ENCODE results near the gene BFSP2.

BFSP2 gene

DNA sequence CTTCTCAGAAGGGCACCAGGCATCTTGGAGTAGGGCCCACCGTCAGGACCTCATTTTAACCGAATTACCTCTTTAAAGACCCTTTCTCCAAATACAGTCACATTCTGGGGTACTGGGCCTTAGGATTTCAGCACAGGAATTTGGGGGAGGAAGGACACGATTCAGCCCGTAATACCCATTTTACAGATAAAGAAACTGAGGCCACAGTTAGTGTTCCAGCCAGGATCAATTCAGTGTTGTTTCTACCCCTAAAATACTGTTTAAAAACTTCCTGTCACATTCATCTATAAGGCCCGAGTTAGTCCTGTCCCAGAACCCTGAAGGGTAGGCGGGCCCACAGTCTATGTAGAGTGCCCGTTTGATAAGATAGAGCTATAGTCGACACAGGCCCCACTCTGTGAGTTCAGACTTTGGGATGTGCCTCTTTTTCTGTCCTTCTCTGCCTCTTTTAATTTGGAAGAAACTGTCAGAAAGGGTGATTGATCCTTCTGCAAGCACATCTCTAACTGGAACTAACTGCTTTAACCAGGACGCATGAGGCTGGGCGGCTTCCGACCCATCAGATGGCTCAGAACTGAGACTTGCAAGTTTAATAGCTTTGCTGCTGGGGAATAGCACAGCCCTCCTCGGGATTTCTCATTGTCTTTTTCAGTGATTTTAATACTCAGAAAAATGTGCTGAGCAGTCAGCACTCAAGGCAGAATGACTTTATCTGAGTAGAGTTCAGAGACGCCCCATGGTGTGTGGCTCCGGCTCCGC lies 19.5 kb downstream of the BFSP2 start:
- DNase-seq, result no peak

DNA sequence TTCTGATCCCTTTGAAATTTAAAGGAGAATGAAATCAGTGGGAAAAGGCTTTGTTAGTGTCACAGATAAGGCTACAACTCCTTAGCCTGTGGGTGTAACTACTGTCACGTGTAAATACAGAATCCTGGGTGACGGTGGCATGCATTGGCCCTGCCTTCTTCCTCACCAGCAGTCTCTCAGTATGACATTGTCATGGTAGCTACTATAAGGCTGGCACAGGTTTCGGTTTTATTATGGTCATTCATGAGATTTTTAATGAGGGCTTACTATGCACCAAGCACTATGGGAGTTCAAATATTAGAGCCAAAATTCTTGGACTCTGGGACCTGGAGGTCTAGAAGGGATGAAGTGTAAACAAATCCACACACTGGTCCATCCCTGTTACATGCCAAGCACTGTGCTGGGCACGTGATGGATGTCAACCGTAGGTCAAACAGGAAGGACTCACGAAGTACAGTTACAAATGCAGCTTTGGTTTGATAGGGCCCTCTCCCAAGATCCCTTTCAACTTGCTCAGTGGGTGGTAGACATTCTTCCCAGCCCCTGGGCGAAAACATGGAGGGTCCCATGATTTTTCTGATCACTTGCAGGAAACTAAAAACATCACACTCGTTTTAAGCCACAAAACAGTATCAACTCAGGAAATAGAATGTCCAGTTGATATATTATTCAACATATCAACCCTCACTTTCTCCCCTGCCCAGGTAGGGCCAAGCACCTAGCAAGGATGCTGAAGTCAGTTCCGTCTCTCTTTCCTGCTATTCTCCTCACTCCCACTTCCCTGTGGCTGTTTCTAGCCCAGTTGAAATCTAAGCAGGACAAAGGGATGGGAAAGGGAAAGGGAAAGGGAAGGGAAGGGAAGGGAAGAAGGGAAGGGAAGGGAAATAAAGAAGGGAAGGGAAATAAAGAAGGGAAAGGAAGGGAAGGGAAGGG lies 25.3 kb downstream of the BFSP2 start:
- no peak for DNase-seq

DNA sequence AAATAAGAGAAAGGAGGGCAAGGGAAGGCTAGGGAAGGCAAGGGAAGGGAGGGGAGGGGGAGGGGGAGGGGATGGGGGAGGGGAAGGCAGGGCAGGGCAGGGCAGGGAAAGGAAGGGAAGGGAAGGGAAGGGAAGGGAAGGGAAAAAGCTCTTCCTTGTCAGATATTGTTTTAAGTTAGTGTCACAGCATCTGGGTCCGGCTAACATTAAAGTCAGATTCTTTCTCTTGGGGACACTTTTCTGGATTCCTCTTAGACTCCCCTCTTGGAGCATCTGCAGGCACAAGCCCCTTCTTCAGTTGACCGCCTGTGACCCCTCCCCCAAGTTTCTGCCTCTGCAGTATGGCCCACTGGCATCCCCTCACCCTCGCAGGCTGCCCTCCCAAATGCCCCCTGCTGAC lies 26.0 kb downstream of the BFSP2 start:
- DNase-seq, result no peak

DNA sequence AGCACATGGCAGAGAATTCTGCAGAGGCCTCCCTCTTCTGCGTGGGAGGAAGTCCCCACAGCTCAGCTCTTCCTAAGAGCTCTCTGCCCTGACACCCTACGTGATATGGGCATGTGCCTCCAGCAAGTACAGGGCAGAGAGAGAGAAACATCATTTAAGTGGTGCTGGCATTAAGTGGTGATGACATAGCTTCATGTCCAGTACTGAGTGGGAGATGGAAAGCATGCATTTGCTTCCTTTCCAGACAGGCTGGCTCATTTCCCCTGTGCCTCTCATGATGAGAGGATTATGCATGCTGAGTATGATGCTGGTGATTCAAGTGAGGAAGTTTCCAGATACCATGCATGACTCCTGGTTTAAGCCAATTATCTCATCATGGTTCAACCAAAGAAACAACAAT lies 26.9 kb downstream of the BFSP2 start:
- DNase-seq, result peak; percentile 88 to 95

DNA sequence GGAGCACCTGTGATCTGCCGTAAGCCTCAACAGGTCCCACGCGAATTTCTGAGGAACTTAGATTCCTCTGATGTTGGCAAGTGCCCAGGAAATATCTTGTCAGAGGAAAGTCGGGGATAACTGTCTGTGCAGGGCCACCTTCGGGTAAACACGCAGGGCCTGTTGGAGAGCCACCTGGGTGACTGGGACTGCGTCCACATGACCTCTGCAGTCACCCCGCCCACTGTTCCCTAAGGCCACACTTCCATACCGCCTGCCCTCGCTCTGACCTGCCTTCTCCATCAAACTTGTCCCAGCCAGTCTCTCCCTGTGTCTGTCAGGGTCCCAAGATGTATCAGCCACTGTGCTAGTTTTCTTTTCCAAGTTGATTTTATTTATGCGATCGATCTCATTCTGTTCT lies 28.7 kb downstream of the BFSP2 start:
- DNase-seq, result no peak

DNA sequence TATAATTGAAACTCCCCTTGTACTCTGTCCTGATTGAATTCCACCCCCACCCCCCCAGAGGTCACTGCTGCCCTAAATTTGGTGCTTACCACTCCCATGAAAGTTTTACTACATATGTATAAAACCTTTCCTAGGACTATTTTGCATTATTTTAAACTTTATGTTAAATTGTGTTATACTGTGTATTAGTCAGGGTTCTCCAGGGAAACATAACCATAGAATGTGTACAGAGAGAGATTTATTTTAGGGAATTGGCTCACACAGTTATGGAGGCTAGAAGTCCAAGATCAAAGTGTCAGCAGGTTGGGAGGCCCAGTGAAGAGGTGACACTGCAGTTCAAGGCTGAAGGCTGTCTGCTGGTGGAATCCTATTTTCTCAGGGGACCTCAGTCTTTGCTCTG lies 29.2 kb downstream of the BFSP2 start:
- no peak for DNase-seq

DNA sequence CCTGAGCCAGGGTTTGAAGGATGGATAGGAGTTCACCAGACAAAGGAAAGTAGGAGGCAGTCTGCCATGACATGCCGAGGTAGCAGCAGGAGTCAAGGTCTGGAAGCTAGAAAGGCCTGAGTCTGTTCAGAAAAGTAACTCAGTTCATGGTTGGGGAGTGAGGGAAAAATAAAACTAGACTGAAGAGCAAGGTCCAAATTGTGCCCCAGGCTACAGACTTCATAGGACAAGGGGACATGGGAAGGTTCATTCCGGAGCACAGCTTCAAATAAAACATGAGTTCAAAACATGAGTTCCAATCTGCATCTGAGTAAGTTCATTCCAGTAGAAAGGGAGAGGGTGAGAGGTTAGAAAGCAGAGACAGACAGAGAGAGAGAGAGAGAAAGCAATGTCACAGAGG lies 39.7 kb downstream of the BFSP2 start:
- no peak for DNase-seq

DNA sequence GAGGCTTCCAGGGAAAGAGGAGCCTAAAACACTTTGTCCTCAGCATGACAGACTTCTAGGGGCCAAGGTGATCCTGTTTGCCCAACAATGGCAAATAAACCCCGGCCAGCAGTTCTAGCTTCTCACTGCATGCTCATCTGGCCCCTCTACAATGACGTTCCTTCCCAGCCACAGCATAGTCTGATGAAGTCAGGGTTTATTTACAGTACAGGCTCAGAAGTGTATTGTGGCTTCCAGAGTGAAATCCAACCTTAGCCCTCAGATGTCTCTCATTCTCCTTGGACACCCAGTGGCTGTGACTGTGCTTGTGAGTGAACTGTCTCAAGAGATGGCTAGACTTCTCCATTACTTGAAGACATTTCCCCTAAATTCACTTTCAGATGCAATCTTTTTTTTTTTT lies 40.8 kb downstream of the BFSP2 start:
- DNase-seq, result no peak

DNA sequence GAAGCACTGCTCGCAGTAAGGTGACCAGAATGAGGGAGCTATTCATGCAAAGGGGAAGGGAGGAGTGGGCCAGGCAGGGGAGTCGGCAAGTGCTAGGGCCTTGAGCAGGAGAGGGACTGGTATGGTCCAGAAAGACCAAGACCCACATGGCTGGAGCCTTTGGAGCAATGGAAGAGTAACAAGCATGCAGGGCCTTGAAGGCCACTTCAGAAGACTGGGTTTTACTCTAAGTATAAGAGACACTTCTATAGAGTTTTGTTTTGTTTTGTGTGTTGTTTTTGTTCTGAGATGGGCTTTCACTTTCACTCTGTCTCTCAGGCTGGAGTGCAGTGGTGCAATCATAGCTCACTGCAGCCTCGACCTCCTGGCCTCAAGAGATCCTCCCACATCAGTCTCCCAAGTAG lies 42.0 kb downstream of the BFSP2 start:
- DNase-seq, result no peak

DNA sequence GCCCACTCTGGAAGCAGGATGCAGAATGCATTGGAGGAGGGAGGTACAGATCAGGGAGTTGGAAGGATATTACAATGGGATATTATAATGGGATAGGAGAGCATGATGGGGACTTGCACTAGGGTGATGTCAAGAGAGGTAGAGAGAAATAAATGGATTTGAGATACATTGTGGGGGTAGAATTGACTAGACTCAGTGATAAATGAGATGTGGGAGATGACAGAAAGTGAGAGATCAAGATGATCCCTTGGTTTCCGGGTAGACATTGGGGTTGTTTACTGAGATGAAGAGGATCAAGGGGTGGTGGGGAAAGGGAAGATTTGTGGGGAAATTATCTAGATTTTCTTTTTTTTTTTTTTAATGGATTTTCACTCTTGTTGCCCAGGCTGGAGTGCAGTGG lies 42.7 kb downstream of the BFSP2 start:
- no peak for DNase-seq

DNA sequence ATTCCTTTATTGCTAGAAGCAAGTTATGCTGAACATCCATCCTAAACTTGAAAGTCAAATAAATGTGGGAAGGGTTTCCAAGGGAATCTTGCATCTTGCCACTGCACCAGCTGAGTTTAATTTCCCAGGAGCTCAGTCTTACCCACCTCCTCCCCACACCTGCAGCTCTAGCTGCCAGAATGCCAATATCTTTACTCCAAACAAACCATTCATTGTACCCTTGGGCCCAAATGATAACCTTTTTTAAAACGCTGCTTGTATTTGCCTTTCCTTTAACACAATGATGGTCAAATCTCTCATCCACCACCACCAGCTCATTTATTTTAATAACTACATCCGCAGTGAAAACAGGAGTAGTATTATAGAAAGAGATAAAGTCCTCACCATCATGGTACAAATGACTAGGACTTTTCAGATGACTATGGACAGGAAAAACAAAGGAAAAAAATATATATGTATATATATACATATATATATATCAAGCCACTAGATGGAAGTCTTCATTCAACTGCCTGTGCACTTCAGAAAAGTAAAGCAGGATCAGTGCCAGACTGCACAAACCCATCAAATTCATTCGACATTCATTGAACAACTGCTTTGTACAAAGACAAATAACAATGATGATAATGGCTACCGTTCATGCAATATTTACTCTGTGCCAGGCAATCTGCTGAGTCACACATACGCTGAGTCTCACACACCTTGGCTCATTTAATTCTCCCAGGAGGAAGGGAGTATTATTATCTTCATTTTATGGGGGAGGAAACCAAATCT lies 44.0 kb downstream of the BFSP2 start:
- DNase-seq, result no peak

DNA sequence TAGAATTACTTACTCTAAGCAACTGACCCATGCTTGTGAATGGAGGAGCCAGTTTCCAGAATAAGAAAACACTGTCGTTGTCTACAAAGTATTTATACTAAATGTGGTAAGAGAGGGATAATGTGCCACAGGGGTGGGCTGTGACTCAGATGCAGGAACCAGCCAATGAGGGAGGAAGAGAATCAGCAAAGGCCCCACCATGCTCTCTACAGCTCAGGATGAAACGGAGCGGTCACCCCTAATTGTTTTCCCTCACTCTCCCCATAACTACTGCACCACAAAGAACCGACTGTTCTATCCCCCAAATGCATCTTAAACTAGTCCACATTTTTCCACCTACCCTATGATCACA lies 44.5 kb downstream of the BFSP2 start:
- DNase-seq, result no peak

DNA sequence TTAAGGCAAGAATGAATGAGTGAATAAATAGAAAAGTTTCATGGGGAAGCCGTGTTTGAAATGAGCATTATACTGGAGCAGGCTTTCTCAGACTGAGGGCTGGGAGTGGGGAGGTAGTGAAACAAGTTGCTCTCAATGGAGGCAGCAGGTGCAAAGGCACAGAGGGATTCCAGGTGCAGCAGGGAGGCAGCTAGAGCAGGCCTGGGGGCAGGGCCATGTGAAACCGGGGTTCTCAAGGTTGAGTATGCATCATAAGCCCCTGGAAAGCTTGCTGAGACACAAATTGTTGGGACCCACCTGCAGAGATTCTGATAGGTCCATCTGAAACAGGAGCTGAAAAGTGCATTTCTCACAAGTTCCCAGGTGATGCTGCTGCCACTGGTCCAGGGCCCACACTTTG lies 45.3 kb downstream of the BFSP2 start:
- no peak for DNase-seq

DNA sequence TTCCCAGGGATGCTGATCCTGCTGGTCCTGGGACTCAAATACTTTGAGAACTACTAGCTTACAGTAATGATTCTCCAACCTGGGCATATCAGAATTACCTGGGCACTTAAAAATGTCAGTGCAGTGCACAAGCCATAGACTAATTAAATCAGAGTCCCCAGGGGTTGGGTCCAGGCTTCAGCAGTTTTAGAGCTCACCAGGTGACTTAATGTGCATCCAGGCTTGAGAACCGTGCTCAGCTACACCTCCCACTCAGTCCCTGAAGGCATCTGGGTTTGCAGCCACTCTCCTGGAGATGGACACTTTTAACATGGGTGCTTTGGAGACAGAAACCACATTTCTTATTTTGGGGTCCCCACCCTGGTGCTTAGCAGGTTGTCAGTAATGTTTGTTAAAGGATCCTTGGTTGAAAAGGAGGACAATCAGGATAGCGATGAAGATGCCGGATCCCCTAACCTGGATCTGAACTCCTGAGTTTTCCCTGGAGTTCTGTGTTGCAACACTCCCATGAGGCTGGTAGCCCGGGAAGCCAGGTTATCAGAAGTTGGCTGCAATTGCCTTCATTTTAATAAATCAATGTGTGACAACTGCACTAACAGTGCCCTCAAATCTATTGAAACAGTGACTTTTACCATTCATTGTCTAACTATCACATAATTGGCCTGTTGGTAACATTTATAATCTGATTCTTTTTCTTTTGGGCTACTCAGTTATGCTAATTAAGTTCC lies 48.1 kb downstream of the BFSP2 start:
- no peak for DNase-seq

DNA sequence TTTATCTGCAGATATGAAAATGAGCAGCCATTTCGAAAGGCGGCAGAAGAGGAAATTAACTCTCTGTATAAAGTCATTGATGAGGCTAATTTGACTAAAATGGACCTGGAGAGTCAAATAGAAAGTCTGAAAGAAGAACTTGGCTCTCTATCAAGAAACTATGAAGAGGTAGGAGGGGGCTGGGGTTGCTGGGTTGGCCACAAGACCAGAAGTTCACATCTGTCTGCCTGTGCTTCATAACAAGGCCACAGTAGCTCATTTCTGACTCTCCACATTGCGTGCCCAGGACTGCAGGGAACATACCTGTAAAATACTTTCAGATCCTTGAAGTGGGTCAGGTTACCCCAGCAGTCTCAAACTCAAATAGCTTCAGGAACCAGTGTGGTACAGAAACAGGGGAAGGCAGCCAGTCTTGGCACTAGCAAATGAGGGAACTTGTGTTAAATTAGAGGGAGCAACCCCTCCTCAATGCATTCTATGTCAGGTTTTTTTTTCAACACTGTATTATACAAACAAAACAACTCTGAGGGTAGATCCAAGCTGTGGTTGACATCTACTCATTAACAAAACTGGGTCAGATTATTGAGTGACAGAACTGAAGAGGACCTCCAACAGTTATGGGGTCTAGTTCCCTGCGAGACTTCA lies 48.7 kb downstream of the BFSP2 start:
- peak; percentile 59 to 61 for DNase-seq

DNA sequence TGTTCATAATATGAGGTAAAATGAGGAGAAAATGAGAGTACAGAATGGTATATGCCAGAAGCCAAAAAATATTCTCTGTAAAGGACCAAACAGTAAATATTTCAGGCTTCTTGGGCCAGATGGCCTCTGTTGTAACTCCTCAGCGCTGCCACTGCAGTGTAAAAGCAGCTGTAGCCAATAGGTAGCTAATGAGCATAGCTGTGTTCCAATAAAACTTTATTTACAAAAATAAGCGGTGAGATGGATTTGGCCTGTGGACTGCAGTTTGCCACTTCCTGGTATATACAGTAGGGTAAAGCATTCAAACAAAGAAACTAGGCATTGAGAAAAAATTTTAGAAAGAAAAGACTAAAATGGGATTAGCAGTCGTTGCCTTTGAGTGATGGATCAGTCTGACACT lies 51.5 kb downstream of the BFSP2 start:
- no peak for DNase-seq

DNA sequence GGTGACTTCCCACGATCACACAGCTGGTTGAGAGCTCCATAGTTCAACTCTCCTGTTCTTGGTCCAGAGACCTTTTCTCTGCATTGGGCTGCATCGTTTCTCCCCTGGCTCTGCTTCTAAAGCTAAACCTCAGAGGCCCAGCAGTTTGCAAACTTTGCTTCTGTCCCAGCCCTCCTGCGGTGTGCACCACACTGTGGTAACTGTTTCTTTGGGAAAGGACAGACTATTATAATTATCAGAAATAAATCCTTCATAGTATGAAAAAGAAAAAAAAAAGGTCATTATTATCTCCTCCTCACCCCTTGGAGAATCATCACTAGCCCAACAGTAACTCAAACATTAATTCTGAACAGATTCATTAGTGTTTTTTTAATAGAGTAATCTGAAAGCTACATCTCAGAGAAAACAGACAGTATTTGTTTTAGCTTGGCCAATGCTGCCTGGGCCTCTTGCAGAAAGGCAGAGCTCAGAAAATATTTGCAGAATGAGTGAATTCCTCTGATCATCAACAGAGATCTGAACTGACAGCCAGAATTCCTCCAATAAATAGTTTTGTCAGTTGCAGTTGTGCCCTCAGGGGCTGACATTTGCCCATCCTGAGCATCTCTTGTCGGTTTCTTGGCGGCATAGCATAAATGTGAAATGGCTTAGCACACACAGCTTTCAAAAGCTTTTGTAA lies 52.9 kb downstream of the BFSP2 start:
- no peak for DNase-seq

DNA sequence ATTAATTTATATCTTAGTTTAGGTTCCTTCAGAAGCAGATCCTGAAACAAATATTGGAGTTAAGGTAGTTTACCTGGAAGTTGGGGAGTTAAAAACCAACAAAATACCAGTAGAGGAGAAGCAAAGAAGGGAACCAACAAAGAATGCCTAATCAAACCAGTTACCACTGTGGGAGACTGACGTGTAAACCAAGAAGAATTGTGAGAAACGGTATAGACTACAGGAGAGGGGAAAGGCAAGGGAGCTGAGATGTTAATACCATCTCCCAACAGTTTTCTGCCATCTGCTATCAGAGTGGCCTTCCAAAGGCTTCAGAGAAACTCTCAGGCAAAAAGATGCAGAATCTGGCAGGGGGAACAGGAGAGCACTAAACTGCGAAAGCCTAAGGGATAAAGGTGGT lies 53.5 kb downstream of the BFSP2 start:
- no peak for DNase-seq

DNA sequence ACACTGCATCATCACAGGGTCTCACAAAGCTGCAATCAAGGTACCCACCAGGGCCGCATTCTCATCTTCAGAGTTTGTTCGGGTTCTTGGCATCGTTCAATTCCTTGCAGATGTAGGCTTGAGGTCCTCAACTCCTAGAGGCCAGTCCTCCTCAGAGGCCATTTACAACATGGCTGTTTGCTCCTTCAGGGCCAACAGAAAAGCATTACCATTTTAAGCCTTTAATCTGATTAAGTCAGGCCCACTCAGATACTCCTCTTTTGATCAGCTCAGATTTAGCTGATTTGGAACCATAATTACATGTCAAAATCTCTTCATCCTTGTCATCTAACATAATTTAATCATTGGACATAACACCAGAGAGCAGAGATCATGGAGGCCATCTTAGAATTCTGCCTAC lies 55.4 kb downstream of the BFSP2 start:
- DNase-seq, result no peak

DNA sequence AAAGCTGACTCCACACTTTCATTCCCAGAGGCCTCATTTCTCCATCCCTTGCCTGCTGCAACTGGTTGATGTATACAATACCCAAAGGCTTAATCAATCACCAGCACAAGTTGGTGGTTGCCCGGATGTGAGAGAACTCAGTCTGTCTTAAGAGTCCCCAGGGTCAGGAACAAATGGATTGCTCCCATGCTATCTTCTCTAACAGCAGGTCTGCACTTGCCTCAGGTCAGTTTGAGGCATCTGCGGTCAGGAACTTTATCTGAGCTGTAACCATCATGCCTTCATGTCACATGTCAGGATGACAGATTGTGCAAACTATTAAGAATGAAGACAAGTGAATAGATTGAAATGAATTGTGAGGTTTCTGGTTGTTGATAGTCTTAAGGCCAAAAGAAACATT lies 56.1 kb downstream of the BFSP2 start:
- DNase-seq, result no peak

DNA sequence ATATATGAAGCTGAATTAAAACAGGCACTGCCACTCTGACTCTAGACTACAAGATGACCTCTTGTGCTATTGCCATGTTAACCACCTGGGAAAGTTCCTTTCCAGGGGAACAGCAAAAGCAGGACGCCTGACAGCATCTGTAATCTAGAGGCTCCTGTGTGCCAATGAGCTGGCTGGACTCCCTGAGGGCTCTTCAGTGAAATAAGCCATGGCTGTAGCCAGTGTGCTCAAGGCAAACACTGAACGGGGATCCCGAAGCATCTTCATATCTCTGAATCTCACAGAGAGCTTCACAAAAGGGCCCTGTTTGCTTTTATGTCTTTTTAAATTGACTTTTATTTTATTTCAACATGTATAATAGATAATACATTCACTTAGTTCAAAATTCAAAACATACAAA lies 57.2 kb downstream of the BFSP2 start:
- no peak for DNase-seq

Data from inflammatory macrophage (primary cell).